Measurements from ENCODE around the gene OBP2B.
"Not testable (repeated sequence)": the region's sequence is repeated elsewhere in the genome, so short reads cannot be mapped to it uniquely, and the experiment has no call there.

The OBP2B gene

DNA sequence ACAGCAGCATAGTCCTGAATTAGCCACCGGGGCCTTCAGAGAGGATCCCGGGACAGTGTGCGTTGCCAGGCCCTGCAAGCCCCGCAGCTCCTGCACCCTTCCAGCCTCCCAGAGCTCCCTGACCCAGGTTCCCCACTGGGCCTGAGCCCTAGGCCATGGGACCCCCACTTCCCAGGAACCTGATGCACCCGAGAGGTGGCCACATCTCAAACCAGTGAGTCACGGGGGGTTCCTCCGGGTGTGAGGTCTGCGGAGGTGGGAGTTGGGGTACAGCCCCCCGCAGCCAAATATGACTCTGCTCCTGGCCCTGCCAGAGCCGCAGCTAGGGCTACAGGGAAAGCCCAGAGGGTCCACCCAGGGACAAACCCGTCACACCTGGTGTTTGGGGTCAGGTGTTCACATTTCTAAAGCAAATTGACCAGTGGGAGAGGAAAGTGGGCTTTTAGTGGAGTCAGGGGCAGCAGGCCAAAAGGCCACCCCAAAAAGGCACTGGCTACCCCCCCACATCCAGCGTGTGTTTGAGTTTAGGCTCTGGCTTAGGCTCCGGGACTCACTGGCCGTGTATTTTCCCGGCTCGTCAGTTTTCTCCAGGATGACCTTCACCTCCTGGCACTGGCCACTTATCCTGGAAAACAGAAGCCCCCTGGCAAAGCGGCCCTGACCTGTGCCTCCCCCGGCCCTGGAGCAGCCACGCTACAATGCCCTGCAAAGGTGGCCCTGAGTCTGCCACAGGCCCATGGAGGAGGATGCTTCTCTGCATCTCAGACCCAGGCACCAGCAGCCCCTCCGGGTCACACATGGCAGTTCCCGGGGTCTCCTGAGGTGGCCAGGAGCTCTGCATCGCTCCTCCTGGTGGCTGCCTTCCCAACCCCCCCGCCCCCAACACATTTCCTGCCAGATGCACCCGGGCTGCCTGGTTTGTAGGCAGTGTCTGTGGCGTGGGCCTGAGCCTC, 17.4 kb upstream of the OBP2B start:
- no peak overlapping the region for H3K4me3 ChIP-seq (ENCODE audit: low read depth, low read length)
- no peak for DNase-seq (ENCODE audit: low read depth, low spot score)
- TF ChIP-seq, protein P1, sequence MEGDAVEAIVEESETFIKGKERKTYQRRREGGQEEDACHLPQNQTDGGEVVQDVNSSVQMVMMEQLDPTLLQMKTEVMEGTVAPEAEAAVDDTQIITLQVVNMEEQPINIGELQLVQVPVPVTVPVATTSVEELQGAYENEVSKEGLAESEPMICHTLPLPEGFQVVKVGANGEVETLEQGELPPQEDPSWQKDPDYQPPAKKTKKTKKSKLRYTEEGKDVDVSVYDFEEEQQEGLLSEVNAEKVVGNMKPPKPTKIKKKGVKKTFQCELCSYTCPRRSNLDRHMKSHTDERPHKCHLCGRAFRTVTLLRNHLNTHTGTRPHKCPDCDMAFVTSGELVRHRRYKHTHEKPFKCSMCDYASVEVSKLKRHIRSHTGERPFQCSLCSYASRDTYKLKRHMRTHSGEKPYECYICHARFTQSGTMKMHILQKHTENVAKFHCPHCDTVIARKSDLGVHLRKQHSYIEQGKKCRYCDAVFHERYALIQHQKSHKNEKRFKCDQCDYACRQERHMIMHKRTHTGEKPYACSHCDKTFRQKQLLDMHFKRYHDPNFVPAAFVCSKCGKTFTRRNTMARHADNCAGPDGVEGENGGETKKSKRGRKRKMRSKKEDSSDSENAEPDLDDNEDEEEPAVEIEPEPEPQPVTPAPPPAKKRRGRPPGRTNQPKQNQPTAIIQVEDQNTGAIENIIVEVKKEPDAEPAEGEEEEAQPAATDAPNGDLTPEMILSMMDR (IDR thresholded peaks at IDR 0.05; ENCODE audit: low read depth, low read length), result no peak
- in situ Hi-C loops (cut with HindIII; ENCODE audit: low sequenced_read_pairs), result no loop called here

DNA sequence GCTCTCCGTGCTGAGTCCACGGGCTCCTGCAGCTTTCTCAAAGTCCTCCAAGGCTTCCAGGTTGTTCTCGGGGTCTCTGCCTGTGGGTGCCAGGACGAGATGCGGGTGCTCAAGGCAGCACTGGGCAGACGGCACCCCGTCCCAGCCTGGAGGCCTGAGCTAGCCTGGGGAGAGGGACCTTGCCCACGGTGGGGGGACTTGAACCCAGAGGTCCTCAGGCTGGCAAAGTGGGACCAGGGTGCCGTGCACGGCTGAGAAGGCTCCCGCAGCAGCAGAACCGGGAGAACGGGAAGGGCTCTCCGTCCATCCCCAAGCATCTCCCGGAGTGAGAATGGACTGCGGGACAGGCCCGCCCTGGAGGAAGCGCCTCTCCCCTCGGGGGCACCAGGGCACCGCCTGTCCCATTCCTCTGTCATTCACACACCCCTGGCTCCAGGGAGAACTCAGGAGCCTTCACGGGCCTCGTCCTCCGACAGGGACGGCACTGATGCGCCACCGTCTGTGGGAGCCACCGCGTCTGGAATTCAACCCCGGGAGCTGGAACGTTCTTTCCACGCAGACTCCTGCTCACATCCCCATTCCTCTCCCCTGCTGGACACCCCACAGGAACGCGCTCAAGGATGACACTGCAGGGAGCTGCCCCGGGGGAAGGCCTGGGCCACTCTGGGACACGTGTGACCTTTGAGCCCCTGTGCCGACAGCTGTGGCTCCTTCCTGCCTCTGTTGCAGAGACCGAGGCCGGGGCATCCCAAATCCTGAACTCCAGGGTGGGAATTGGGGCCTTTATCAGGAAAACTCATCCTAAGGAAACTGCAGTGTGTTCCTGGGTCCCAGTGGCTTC, 16.3 kb upstream of the OBP2B start:
- no peak overlapping the region for H3K4me3 ChIP-seq (ENCODE audit: low read depth, low read length)
- TF ChIP-seq, protein P1 (IDR thresholded peaks at IDR 0.05; ENCODE audit: low read depth, low read length), result no peak
- DNase-seq (ENCODE audit: low read depth, low spot score), result no peak
- in situ Hi-C loops (cut with HindIII; ENCODE audit: low sequenced_read_pairs), result no loop called here

DNA sequence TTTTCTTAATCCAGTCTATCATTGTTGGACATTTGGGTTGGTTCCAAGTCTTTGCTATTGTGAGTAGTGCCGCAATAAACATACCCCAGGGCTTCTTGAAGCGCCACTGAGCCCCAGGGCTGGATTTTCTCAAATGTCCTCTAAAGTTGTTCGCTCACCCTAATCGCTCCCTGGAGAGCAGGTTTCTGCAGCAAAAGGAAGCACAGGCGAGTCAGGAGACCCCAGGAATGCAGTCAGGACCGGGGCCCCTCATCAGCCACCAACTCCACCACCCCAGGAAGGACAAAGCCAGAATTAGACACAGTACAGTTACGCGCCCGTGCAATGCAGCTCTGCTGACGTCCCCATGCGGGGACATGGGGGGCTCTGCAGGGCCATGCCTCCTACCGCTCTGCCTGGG, 15.7 kb upstream of the OBP2B start:
- no peak overlapping the region for H3K4me3 ChIP-seq (ENCODE audit: low read depth, low read length)
- no peak for DNase-seq (ENCODE audit: low read depth, low spot score)
- TF ChIP-seq, protein P1 (IDR thresholded peaks at IDR 0.05; ENCODE audit: low read depth, low read length), result no peak
- in situ Hi-C loops (cut with HindIII; ENCODE audit: low sequenced_read_pairs), result no loop called here

DNA sequence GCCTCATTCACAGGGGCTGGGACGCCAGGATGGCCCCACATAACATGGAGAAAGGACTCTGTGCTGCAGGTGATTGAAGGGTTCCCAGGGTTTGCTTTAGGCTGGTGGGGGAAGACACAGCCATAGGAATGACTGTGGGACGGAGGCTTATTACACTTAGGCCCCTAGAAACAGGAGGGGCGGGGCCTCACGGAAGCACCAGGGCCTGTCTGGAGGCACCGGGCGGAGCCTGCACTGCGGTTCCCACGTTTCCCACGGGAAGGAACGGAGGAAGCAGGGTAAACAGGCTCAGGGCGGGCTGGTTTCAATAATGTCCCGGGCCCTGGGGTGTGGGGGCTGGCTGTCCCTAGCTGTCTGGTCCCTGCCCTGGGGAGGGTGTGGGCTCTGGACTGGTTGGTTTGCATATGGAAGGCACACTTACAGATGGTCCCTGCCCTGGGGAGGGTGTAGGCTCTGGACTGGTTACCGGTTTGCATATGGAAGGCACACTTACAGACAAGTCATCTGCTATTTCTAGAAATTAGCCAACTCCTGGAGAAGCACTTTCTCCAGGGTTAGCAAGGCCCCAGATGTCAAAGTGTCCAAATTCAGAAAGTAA, 14.2 kb upstream of the OBP2B start:
- DNase-seq (ENCODE audit: low read depth, low spot score); H3K4me3 ChIP-seq (ENCODE audit: low read depth, low read length); in situ Hi-C loops (cut with HindIII; ENCODE audit: low sequenced_read_pairs): not testable (repeated sequence)

DNA sequence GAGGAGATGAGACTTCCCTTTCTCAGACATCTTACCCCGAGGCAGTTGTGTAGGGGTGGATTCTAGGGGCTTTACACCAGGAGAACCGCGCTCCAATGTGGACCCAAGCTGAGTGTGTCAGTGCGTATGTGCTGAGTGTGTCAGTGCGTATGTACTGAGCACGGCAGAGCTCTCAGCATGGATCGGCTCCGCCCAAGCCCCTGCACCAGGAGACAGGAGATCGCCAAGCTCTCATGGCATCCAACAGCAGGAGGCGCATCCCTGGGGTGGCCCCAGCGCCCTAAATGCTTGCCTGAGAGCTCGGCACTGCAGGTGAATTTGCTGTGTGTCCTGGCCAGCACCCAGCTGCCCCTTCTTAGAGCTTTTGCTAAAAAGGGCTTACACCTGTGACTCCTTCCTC, 12.9 kb upstream of the OBP2B start:
- DNase-seq (ENCODE audit: low read depth, low spot score); H3K4me3 ChIP-seq (ENCODE audit: low read depth, low read length); in situ Hi-C loops (cut with HindIII; ENCODE audit: low sequenced_read_pairs): not testable (repeated sequence)

DNA sequence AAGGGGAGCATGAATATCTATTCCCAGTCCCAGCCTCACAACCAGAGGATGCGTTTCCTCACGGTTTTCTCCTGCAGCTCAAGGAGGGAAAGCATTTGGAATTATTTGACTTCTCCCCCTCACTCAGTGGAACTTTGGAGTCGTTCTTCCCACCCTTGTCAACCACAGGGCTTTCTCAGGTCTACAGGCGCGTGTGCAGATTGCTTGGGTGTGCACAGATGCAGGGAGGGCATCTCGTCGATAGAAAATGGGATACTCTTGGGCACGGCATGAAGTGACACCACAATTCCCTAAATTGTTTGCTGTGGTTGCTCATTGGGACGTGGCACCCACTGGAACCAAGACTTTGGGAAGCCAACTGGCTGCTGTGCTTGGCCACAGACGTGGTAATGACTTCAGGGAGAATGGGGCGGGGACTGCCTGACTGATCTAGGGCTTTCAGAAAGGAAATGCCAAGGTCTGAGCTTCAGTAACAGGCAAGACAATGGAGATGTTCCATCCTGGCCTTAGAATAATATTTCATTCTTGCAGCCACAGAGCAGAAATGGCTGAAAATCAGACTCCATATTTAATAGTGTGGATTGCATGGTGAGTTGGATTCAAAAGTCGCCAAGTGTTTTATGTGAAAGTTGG, 12.2 kb upstream of the OBP2B start:
- in situ Hi-C loops (cut with HindIII; ENCODE audit: low sequenced_read_pairs), result no loop called here
- DNase-seq (ENCODE audit: low read depth, low spot score), result no peak
- no peak overlapping the region for H3K4me3 ChIP-seq (ENCODE audit: low read depth, low read length)
- TF ChIP-seq, protein P1 (IDR thresholded peaks at IDR 0.05; ENCODE audit: low read depth, low read length), result no peak

DNA sequence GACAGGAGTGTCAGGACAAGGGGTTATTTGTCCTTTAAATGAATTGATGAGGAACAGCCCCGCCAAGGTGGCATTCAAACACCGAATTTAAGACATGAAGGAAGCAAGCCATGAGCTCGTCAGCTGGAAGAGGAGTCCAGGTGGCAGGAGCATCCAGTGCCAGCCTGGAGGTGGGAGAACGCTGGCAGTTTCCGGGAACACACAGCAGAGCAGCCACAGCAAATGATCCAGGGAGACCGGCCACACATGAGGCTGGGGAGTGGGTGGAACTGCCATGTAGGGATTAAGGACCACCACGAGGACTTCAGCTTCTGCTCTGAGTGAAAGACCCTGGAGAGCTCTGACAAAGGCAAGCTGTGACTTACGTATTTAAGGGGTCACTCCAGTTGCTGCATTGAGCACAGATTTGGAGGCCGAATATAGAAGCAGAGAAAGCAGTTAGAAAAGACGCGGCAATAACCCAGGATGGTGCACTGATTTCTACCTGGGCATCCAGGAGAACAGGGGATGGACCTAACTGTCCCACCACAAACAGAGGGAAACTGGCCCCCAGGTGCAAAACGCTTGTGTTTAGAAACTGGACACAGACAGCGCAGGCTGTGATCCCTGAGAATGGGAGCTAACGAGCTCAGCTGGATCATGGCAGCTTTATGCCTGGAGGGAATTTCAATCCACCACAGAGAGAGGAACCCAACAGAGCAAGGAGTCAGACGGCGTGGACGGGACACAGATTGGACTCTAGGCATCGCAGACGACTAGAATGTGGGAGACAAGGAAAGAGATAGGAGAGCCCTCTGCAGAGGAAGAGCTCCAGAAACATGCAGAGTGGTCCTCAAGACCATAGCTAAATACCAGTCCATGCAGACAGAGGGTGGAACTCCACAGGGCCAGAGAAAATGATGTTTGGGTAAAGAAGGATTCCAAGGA, 9.3 kb upstream of the OBP2B start:
- DNase-seq (ENCODE audit: low read depth, low spot score); H3K4me3 ChIP-seq (ENCODE audit: low read depth, low read length); in situ Hi-C loops (cut with HindIII; ENCODE audit: low sequenced_read_pairs): not testable (repeated sequence)

DNA sequence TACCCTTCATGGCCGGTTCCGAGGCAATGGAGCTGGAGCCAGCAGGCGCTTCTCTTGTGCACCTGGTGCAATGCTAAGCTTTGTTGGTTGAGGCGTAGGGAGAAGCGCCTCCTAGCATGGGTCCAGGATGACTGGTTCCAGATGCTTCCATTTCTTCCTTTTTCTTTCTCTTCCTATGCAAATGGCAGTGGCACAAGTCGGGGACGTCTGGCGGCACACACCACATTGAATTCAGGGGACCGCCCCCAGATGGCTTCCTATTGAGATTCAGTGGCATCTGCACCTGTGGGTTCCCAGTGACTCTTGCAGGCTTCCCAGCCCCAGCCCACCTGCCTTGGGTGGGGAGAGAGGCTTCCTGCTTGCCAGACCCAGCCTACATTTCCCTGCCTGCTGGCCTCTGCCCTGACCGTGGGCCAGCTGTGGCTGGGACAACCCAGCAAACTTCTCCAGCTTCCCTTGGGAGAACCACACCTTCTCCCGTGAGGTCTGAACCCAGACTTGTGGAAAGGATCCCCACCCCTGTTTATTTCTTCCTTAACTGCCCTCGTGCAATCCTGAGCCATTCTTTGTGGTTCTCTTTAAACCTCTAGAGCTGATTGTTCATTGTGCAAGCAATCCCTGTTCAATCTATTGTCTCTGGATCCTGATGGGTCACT, 8.4 kb upstream of the OBP2B start:
- in situ Hi-C loops (cut with HindIII; ENCODE audit: low sequenced_read_pairs); DNase-seq (ENCODE audit: low read depth, low spot score); H3K4me3 ChIP-seq (ENCODE audit: low read depth, low read length): not testable (repeated sequence)

DNA sequence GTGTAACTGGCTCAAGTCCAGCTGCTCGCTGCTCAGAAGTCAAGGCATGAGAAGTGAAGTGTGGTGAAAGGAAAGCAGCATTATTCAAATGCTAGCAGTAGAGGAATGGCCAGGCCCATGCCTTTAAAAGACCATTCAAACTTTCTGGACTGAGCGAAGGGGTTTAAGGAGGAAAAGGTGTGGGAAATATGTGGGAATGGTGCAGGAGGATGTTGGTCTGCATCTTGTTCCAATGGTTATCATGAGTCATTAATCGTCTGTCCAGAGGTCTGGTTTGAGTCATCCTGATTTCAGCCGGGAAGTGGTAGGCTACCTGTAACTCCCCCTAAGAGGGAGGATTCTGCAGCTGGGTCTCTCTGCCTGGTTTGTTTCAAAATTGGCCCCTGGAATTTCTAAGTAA, 5.2 kb upstream of the OBP2B start:
- H3K4me3 ChIP-seq (ENCODE audit: low read depth, low read length); DNase-seq (ENCODE audit: low read depth, low spot score); in situ Hi-C loops (cut with HindIII; ENCODE audit: low sequenced_read_pairs): not testable (repeated sequence)

Measured in astrocyte of the spinal cord (primary cell).